T-helper 2 cell treated with Interferon-gamma antibody and Interleukin-4, amounts not matched to agents 100 ng/mL and 5 ng/mL, for 36 hours (primary cell): ENCODE data around the gene AKR7A2. TPM values are rescaled to one million over a fixed set of nuclear protein-coding genes. Genes with fewer than 3 reads are reported as not detected.
"Not testable (repeated sequence)": the region's sequence is repeated elsewhere in the genome, so short reads cannot be mapped to it uniquely, and the experiment has no call there.

Experiments used
- intact Hi-C: fragments of 100-400 bp; cut with micrococcal nuclease; formaldehyde crosslinking; loops from one replicate; pipeline ENCODE4 v1.15.1; 2023
- total RNA-seq: library from RNA; stranded (reverse); gene quantifications from 2 replicates; pipeline ENCODE4 v1.2.3, GENCODE V29; 2022

AKR7A2 gene
- total RNA-seq, 1 donor from 2014 or later: 34.1 TPM

DNA sequence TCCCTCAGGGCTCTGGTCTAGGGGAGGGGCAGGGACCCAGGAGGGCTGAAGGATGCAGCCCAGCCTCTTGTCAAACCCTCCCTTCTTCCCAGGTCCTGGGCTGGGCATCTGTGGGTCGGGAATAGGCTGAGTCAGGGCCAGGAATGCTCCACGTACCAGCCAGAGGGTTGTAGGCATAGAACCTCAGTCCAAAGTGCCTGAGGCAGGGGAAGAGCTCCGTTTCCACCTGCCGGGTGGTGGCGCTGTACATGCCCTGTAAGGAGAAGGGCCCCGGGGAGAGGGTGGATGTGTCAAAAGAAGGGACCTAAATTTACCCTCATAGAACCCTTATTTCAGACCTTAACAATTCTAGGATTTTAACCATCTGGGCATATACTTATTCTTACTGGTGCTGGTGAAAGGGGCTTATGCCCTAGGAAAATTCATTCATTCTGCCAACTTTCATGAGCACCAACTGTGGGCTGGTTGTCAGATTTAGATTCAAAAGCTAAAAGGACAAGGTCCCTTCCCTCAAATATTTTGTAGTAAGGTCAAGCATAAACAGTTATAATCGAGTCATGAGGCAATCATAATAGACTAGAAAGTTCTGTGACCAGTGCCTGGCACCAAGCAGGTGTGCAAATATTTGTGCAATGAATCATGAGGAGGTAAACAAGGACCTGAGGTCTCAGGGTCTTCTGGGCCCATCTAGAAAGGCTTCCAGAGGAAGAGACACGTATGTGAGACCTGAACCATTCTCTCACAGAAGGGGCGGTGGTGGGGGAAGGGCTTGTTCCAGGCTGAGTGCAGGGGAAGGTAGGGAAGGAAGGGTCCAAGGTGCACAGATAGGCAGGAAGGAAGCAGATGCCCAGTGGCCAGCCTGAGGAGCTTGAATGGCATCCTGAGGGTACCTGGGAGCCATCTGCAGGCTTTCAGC is 42.3 kb downstream of the AKR7A2 start:
- intact Hi-C loops: not testable (repeated sequence)

GRCh38 chr1:19268445-19268844 is 43.5 kb downstream of the AKR7A2 start:
- intact Hi-C loops: no loop called here

GRCh38 chr1:19262744-19263143 is 49.2 kb downstream of the AKR7A2 start:
- intact Hi-C loops: no loop called here

DNA sequence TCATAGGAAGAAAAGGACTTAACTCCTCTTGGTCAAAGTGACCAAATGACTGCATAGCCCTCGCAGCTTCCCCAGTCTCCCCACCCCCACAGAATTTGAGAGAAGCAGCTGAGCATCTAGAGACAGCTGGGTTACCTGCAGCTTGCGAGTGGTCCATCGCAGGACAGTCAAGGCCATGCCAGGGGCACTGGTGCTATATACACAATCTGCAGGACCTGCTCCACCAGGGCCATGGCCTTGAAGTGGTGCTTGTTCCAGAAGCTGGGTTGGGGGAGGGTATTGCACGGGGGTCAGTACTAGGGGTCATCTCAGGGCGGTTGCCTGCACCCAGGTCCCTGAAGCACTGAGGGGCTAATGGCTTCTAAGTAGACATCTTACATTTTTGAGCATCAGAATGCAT is 49.9 kb downstream of the AKR7A2 start:
- intact Hi-C loops: no loop called here

DNA sequence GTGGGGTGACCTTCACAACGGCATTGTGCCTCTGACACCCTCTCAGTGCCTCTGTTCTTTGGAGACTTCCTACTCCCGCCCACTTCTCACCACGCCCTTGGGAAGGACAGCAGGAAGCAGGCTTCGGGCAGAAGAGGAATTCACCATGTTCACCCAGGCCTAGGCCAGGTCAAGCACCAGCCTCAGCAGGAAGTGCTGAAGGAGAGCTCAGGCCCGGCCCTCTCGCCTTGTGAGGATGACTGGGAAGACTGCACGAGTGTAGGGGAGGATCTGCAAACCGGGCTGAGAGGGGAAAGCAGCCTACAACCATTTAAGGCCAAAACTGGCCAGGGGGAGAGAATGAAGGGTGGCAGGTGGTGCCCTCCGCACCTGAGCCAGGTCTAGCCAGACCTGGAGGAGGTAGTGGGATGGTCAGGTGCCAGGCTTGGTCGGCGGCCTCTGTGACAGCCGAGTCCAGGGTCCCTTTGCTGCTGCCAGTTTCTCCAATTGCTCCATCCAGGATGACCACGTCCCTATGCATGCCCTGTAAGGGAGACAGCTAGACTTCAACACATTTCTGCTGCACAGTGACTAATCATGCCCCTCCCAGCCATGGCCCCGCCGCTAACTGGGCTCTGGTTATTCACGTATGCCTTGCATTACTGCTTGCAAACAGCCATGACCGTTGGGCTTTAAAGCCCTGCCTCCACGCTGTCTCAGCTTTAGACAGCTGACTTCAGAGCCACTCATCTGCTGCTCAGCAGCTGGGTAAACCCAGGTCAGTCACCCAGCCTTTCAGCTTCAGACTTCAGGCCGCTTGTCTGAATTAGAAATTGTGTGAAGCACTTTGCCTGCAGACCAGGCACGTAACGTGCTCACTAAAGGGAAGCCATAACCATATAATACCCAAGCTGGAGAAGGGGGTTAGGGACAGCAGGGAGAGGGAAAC is 51.5 kb downstream of the AKR7A2 start:
- intact Hi-C loops: no loop called here

GRCh38 chr1:19258353-19258752 is 53.6 kb downstream of the AKR7A2 start:
- intact Hi-C loops: no loop called here

- intact Hi-C loops: no loop called here
Observed at GRCh38 chr1:19257178-19257914, 54.6 kb downstream of the AKR7A2 start.

DNA sequence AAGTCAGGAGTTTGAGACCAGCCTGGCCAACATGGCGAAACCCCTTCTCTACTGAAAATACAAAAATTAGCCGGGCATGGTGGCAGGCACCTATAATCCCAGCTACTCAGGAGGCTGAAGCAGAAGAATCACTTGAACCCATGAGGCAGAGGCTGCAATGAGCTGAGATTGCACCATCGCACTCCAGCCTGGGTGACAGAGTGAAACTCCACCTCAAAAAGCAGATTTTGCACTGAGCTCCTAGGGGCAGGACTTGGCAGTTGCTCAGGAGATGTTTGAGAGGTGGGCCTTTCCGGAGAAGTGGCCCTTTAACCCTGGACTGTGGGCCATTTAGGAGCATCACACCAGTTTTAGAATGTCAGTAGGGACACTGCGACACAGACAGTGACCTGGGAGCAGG is 55.6 kb downstream of the AKR7A2 start:
- intact Hi-C loops: not testable (repeated sequence)

- intact Hi-C loops: no loop called here
Observed at GRCh38 chr1:19255288-19255687, 56.7 kb downstream of the AKR7A2 start.

GRCh38 chr1:19254416-19254815 is 57.5 kb downstream of the AKR7A2 start:
- intact Hi-C loops: no loop called here

Other genes with a start within 250 kb of the AKR7A2 start
- 121 and 127 TPM in 2 replicates for gene UBR4, start 101.9 kb downstream of the AKR7A2 start, total RNA-seq
- 40.4 and 41.2 TPM in 2 replicates for gene EMC1, start 60.6 kb downstream of the AKR7A2 start, total RNA-seq
- 55.0 and 57.6 TPM in 2 replicates for gene MRTO4, start 60.3 kb downstream of the AKR7A2 start, total RNA-seq
- 1.7 and 1.8 TPM in 2 replicates for gene AKR7A3, start 23.4 kb downstream of the AKR7A2 start, total RNA-seq
- gene SLC66A1, start 182 bp upstream of the AKR7A2 start, total RNA-seq: 5.2 and 6.0 TPM in 2 replicates
- gene CAPZB, start 173.4 kb upstream of the AKR7A2 start, total RNA-seq: 520 and 529 TPM in 2 replicates